K562 (cell line): ENCODE results near the gene FETUB. TPM values are rescaled to one million over a fixed set of nuclear protein-coding genes. Genes with fewer than 3 reads are reported as not detected.

ENCODE experiments used
- MGA ChIP-seq: fragments of 450-650 bp; IDR thresholded peaks from 2 replicates; pipeline ENCODE4 v1.6.1; 2016; ENCODE audit warnings: mild to moderate bottlenecking, moderate library complexity
- POLR2B ChIP-seq: fragments of 450-650 bp; IDR thresholded peaks from 2 replicates; pipeline ENCODE4 v1.6.1; 2018; ENCODE audit warnings: low read depth; ENCODE audit not compliant: partially characterized antibody
- TAF7 ChIP-seq: fragments of 450-650 bp; IDR thresholded peaks from 2 replicates; pipeline ENCODE4 v1.6.1; 2016; ENCODE audit warnings: missing genetic modification characterization, missing compliant biosample characterization
- TRIM25 ChIP-seq: fragments of 450-650 bp; IDR thresholded peaks from 2 replicates; pipeline ENCODE4 v1.7.0; 2016; ENCODE audit warnings: borderline replicate concordance
- YY1 ChIP-seq, 3 experiments: IDR thresholded peaks; 2 replicates each; pipeline ENCODE4 v1.6.1; 2011; ENCODE audit warnings: low read length in 2 of 3, mild to moderate bottlenecking in 2 of 3, moderate library complexity in 2 of 3, borderline replicate concordance in 1 of 3, control low read depth in 1 of 3, low read depth in 1 of 3; ENCODE audit not compliant: insufficient read depth in 3 of 3, insufficient replicate concordance in 2 of 3, control insufficient read depth in 1 of 3, insufficient read length in 1 of 3; ENCODE audit errors: extremely low read depth in 1 of 3
- ZFX ChIP-seq: sonication (generic); formaldehyde crosslinking; IDR thresholded peaks from 2 replicates; pipeline ENCODE4 v1.8.0; 2022; ENCODE audit warnings: mild to moderate bottlenecking, missing genetic modification reagents, moderate library complexity
- ZNF589 ChIP-seq: fragments of 200-800 bp; sonication (Bioruptor generic); IDR thresholded peaks from 2 replicates; pipeline ENCODE4 v1.6.1; 2016; ENCODE audit warnings: low read depth, missing genetic modification characterization, missing compliant biosample characterization
- polyA plus RNA-seq, 8 experiments: library from polyadenylated mRNA; depleted of rRNA in 4 of 8; stranded (reverse) in 5 of 8; unstranded in 3 of 8; fragments of >200 nt; fragmentation: Nextera tagmentation in 2 of 8; fragmentation: Illumina TruSeq in 1 of 8; extraction: Ambion mirVana in 2 of 8; extraction: Trizol in 1 of 8; gene quantifications; 2 replicates each; pipeline versions ENCODE4 v1.2.1 to v1.2.3, GENCODE V29; 2011 to 2014; ENCODE audit warnings: inconsistent platforms in 1 of 8, missing spikeins in 1 of 8
- total RNA-seq, 7 experiments: library from RNA; depleted of rRNA in 6 of 7; stranded (reverse); fragments of >200 nt in 6 of 7; fragmentation: Illumina TruSeq in 2 of 7; extraction: Trizol in 2 of 7; gene quantifications; 2 replicates each; pipeline versions ENCODE4 v1.2.1 to v1.2.3, GENCODE V29; 2011 to 2021; ENCODE audit warnings: low replicate concordance in 1 of 7
- TF ChIP-seq, protein P1 (sequence below): fragments of 200-400 bp; formaldehyde crosslinking; IDR thresholded peaks from 2 replicates; pipeline ENCODE4 v1.6.1; 2017; ENCODE audit warnings: mild to moderate bottlenecking, low read depth, low read length, moderate library complexity
- TF ChIP-seq, protein P2 (sequence below), 2 experiments: fragments of 450-650 bp; conservative IDR thresholded peaks; 2 replicates each; pipeline ENCODE4 v1.6.1; 2017; ENCODE audit warnings: mild to moderate bottlenecking in 2 of 2, moderate library complexity in 2 of 2

The FETUB gene
- total and polyA plus RNA-seq, 9 of the 15 experiments (the other 6 are each of a cell fraction or from before 2014, with no cell fraction given): not detected

DNA sequence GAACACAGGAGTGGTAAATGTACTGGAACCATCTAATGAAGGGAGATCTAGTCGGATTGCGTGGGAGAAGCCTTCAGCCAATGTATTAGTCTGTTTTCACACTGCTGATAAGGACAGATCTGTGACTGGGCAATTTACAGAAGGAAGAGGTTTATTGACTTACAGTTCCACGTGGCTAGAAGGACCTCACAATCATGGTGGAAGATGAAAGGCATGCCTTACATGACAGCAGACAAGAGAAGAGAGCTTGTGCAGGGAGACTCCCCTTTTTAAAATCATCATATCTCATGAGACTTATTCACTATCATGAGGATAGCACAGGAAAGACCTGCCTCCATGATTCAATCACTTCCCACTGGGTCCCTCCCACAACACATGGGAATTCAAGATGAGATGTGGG is 42.6 kb downstream of the FETUB start (continued):
- peak; percentile 52 for TF ChIP-seq MGA
- TF ChIP-seq, protein P1, sequence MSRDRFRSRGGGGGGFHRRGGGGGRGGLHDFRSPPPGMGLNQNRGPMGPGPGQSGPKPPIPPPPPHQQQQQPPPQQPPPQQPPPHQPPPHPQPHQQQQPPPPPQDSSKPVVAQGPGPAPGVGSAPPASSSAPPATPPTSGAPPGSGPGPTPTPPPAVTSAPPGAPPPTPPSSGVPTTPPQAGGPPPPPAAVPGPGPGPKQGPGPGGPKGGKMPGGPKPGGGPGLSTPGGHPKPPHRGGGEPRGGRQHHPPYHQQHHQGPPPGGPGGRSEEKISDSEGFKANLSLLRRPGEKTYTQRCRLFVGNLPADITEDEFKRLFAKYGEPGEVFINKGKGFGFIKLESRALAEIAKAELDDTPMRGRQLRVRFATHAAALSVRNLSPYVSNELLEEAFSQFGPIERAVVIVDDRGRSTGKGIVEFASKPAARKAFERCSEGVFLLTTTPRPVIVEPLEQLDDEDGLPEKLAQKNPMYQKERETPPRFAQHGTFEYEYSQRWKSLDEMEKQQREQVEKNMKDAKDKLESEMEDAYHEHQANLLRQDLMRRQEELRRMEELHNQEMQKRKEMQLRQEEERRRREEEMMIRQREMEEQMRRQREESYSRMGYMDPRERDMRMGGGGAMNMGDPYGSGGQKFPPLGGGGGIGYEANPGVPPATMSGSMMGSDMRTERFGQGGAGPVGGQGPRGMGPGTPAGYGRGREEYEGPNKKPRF: no peak
- no peak for TF ChIP-seq POLR2B
- TF ChIP-seq YY1 (IDR thresholded peaks at IDR 0.05; ENCODE audit: borderline replicate concordance in 1 of 3, control insufficient read depth in 1 of 3, extremely low read depth in 1 of 3, insufficient read depth in 3 of 3, insufficient read length in 1 of 3, insufficient replicate concordance in 2 of 3, low read depth in 1 of 3, low read length in 2 of 3): no peak
- no peak for TF ChIP-seq ZNF589 (CRISPR knock-in tag)
- TF ChIP-seq TRIM25: no peak
- TF ChIP-seq, protein P2, sequence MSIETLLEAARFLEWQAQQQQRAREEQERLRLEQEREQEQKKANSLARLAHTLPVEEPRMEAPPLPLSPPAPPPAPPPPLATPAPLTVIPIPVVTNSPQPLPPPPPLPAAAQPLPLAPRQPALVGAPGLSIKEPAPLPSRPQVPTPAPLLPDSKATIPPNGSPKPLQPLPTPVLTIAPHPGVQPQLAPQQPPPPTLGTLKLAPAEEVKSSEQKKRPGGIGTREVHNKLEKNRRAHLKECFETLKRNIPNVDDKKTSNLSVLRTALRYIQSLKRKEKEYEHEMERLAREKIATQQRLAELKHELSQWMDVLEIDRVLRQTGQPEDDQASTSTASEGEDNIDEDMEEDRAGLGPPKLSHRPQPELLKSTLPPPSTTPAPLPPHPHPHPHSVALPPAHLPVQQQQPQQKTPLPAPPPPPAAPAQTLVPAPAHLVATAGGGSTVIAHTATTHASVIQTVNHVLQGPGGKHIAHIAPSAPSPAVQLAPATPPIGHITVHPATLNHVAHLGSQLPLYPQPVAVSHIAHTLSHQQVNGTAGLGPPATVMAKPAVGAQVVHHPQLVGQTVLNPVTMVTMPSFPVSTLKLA (conservative IDR thresholded peaks at IDR 0.05): peak; percentile 36 to 62; a peak in 1 of 4 replicates
- no peak for TF ChIP-seq ZFX (CRISPR knock-in tag)
- no peak for TF ChIP-seq TAF7 (tag)
